Measurements from ENCODE around the gene IFI44. TPM values are rescaled to one million over a fixed set of nuclear protein-coding genes. Genes with fewer than 3 reads are reported as not detected.

Gene IFI44
- total and polyA plus RNA-seq, 4 donors: 5.9 to 17.9 (median 9.7) TPM

DNA sequence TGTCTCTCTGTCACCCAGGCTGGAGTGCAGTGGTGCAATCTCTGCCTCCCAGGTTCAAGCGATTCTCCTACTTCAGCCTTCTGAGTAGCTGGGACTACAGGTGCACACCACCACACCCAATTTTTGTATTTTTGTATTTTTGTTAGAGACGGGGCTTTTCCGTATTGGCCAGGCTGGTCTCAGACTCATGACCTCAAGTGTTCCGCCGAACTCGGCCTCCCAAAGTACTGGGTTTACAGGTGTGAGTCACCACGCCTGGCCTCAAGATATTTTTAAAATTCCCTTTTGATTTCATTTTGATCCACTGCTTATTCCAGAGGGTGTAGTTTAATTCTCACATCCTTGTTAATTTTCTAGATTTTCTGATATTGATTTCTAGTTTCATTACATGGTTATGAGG lies 25.6 kb upstream of the IFI44 start:
- H3K27me3 ChIP-seq (ENCODE audit: control insufficient read depth in 4 of 4, insufficient read depth in 4 of 4, low read length in 3 of 4): no peaks in the 10 kb centered on the region
- TF ChIP-seq NR2F2 (IDR thresholded peaks at IDR 0.05) (no peak), HNF4A (conservative IDR thresholded peaks at IDR 0.05) (no peak), FOXA1 (IDR thresholded peaks at IDR 0.05) (no peak), ZBTB33 (IDR thresholded peaks at IDR 0.05) (no peak)

GRCh38 chr1:78627321-78627720 lies 22.3 kb upstream of the IFI44 start:
- Histone ChIP-seq H3K27me3 (ENCODE audit: control insufficient read depth in 4 of 4, insufficient read depth in 4 of 4, low read length in 3 of 4) (no peaks in the 10 kb centered on the region), H3K4me1 (ENCODE audit: control insufficient read depth in 4 of 4, insufficient read depth in 4 of 4, low read length in 3 of 4) (no peaks in the 10 kb centered on the region), H3K9me3 (ENCODE audit: control insufficient read depth in 4 of 4, low read length in 3 of 4) (no peaks in the 10 kb centered on the region), H3K9ac (ENCODE audit: low read depth in 1 of 2, low read length in 2 of 2) (no peak overlapping the region), H3K36me3 (ENCODE audit: control insufficient read depth in 4 of 4, insufficient read depth in 3 of 4, low read depth in 1 of 4, low read length in 3 of 4) (no peaks in the 10 kb centered on the region), H3K4me3 (ENCODE audit: low read depth in 1 of 3, low read length in 3 of 3) (no peak overlapping the region), H3K27ac (ENCODE audit: low read depth in 1 of 2, low read length in 2 of 2) (no peak overlapping the region)
- WGBS: 79% methylated on average over 1 of the region's 1 CpG
- TF ChIP-seq RAD21 (IDR thresholded peaks at IDR 0.05) (no peak), ATF3 (IDR thresholded peaks at IDR 0.05) (no peak), FOXA2 (IDR thresholded peaks at IDR 0.05) (no peak), NR2F2 (IDR thresholded peaks at IDR 0.05) (no peak), TAF1 (conservative IDR thresholded peaks at IDR 0.05) (no peak)
- DNase-seq (ENCODE audit: low spot score): no peak

More for the DNA sequence above, 25.6 kb upstream of the IFI44 start:
- no peak overlapping the region for H3K9ac ChIP-seq (ENCODE audit: low read depth in 1 of 2, low read length in 2 of 2)
- H3K9me3 ChIP-seq (ENCODE audit: control insufficient read depth in 4 of 4, low read length in 3 of 4): no peaks in the 10 kb centered on the region
- peaks cover 0 to 12% (median 2%) of the 10 kb centered on the region in 4 donors for H3K4me1 ChIP-seq (ENCODE audit: control insufficient read depth in 4 of 4, insufficient read depth in 4 of 4, low read length in 3 of 4)
- WGBS: 96% methylated on average over 7 of the region's 7 CpGs
- no peak for DNase-seq (ENCODE audit: low spot score)
- no peak overlapping the region for H3K27ac ChIP-seq (ENCODE audit: low read depth in 1 of 2, low read length in 2 of 2)
- no peak overlapping the region for H3K4me3 ChIP-seq (ENCODE audit: low read depth in 1 of 3, low read length in 3 of 3)
- H3K36me3 ChIP-seq (ENCODE audit: control insufficient read depth in 4 of 4, insufficient read depth in 3 of 4, low read depth in 1 of 4, low read length in 3 of 4): no peaks in the 10 kb centered on the region

DNA sequence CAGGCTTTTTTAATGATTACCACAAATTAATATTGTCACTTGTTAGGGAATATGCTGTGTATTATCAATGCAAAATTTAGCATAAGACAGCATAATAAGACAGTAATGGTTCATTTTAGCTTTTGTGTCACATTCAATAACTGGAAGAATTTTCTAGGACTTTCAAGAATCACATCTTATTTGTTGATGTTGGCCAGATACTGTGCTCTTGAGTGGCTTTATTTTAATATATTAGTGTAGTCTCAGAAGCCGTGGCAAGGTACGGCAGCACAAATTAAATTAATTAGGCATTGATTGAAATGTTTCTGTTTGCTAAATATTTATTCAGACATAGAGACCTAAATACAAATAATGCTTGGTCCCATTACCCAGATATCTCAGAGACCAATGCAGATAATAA lies 19.0 kb upstream of the IFI44 start:
- WGBS: 71% methylated on average over 2 of the region's 2 CpGs
- no peak for DNase-seq (ENCODE audit: low spot score)
- Histone ChIP-seq H3K9me3 (ENCODE audit: control insufficient read depth in 4 of 4, low read length in 3 of 4) (no peaks in the 10 kb centered on the region), H3K36me3 (ENCODE audit: control insufficient read depth in 4 of 4, insufficient read depth in 3 of 4, low read depth in 1 of 4, low read length in 3 of 4) (no peaks in the 10 kb centered on the region), H3K27ac (ENCODE audit: low read depth in 1 of 2, low read length in 2 of 2) (no peak overlapping the region), H3K9ac (ENCODE audit: low read depth in 1 of 2, low read length in 2 of 2) (no peak overlapping the region), H3K27me3 (ENCODE audit: control insufficient read depth in 4 of 4, insufficient read depth in 4 of 4, low read length in 3 of 4) (no peaks in the 10 kb centered on the region), H3K4me3 (ENCODE audit: low read depth in 1 of 3, low read length in 3 of 3) (no peak overlapping the region), H3K4me1 (ENCODE audit: control insufficient read depth in 4 of 4, insufficient read depth in 4 of 4, low read length in 3 of 4) (no peaks in the 10 kb centered on the region)
- TF ChIP-seq JUND (IDR thresholded peaks at IDR 0.05) (no peak), ZBTB33 (IDR thresholded peaks at IDR 0.05) (no peak), RAD21 (IDR thresholded peaks at IDR 0.05) (no peak), ATF3 (IDR thresholded peaks at IDR 0.05) (no peak), EGR1 (IDR thresholded peaks at IDR 0.05; ENCODE audit: low read depth in 2 of 2) (no peak)
